ENCODE measurements around the gene TMIE. TPM values are rescaled to one million over a fixed set of nuclear protein-coding genes. Genes with fewer than 3 reads are reported as not detected.

TMIE gene
- total and polyA plus RNA-seq, 5 donors, result 0.40 to 0.95 (median 0.74) TPM

DNA sequence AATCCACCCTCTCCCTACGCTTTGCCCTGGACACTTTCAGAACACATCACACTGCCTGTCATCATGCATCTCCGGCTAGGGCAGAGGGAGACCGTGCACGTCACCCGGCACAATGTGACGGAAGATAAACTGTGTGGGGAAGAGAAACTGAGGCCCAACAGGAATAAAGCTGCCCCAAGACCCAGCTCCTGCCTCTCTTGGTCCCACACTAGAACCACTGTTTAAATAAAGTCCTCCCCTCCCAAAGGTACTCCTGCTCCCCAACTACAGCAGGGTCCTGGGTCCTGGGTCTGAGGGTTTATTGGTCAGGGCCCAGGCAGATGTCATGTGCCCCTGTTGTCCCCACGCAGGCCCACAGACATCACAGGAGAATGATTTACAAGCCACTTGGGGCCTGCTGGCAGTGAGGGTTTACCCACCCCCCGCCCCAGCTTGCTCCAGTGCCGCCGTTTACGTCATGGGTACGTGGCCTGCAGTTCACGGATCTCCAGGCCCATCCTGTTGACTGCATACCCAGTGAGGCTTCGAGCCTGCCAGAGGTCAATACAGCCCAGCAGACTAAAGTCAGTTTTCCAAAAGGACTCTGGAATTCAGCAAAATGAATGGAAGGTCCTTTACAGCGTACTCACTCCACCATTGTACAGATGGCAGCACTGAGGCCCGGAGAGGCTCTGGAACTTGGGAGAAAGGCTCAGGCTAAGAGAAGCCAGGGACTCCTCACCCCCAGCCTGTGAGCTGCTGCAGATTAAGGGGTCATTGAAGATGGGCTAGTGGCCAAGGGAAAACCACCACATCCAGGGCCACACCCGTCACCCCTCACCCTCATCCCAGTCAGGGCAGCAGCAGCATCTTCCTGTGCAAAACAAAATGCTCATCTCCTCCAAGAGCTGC lies 30.9 kb upstream of the TMIE start:
- H3K4me3 ChIP-seq (ENCODE audit: low read length), result no peak overlapping the region
- H3K9me3 ChIP-seq (ENCODE audit: control insufficient read depth, low read length), result no peaks in the 10 kb centered on the region
- H3K27ac ChIP-seq (ENCODE audit: low read length), result no peak overlapping the region
- no peak for ATAC-seq
- peak in 1 of 3 donors; percentile 19 for DNase-seq
- H3K27me3 ChIP-seq (ENCODE audit: control insufficient read depth, insufficient read depth), result no peaks in the 10 kb centered on the region
- intact Hi-C loops (cut with DNase I), result no loop called here
- peaks cover 7% of the 10 kb centered on the region for H3K4me1 ChIP-seq (ENCODE audit: control insufficient read depth, insufficient read depth, low read length)
- WGBS, result 83% methylated on average over 17 of the region's 17 CpGs

DNA sequence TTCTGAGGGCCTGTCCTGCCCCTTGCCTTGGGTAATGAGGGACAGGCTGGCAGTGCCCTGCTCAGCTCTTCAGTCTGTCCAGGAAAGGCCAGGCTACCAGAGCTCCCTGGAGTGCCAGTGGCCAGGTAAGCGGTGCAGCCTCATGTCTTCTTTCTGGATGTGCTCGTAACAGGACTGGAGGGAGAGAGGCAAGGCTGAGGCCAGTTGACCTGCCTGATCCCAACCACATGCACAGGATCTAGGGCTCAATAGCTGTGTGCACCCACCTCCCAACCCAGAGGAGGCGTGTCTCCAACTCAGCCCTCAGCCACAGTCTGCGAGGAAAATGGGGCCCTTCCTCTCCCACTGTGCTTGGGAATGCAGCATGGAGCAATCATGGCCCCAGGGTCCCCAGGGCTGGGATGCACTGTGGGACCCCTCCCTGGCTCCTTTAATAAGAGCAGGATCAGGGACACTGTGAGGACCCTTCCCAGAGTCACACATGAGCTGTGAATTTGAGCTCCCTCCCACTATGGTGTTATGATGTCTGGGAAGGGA lies 30.2 kb upstream of the TMIE start:
- Histone ChIP-seq H3K27ac (ENCODE audit: low read length) (no peak overlapping the region), H3K4me1 (ENCODE audit: control insufficient read depth, insufficient read depth, low read length) (peaks cover 6% of the 10 kb centered on the region), H3K9me3 (ENCODE audit: control insufficient read depth, low read length) (no peaks in the 10 kb centered on the region), H3K4me3 (ENCODE audit: low read length) (no peak overlapping the region), H3K27me3 (ENCODE audit: control insufficient read depth, insufficient read depth) (no peaks in the 10 kb centered on the region)
- 96% methylated on average over 4 of the region's 4 CpGs for WGBS
- intact Hi-C loops (cut with DNase I), result no loop called here
- peak in 1 of 3 donors; percentile 46 for DNase-seq
- no peak for ATAC-seq

GRCh38 chr3:46671541-46672348 lies 29.4 kb upstream of the TMIE start:
- peak in 2 of 3 donors; percentile 17 to 41 for DNase-seq

GRCh38 chr3:46672349-46672695 lies 28.9 kb upstream of the TMIE start:
- H3K4me3 ChIP-seq (ENCODE audit: low read length), result no peak overlapping the region
- 91% methylated on average over 6 of the region's 6 CpGs for WGBS
- H3K27ac ChIP-seq (ENCODE audit: low read length), result no peak overlapping the region
- intact Hi-C loops (cut with DNase I), result no loop called here
- ATAC-seq (no peak), DNase-seq (no peak)
- peaks cover 2% of the 10 kb centered on the region for H3K4me1 ChIP-seq (ENCODE audit: control insufficient read depth, insufficient read depth, low read length)
- no peaks in the 10 kb centered on the region for H3K9me3 ChIP-seq (ENCODE audit: control insufficient read depth, low read length)
- H3K27me3 ChIP-seq (ENCODE audit: control insufficient read depth, insufficient read depth), result no peaks in the 10 kb centered on the region

More at GRCh38 chr3:46671541-46672348, 29.4 kb upstream of the TMIE start:
- no peak for ATAC-seq
- Histone ChIP-seq H3K4me1 (ENCODE audit: control insufficient read depth, insufficient read depth, low read length) (peaks cover 2% of the 10 kb centered on the region), H3K27ac (ENCODE audit: low read length) (no peak overlapping the region), H3K27me3 (ENCODE audit: control insufficient read depth, insufficient read depth) (no peaks in the 10 kb centered on the region), H3K9me3 (ENCODE audit: control insufficient read depth, low read length) (no peaks in the 10 kb centered on the region), H3K4me3 (ENCODE audit: low read length) (no peak overlapping the region)
- intact Hi-C loops (cut with DNase I), result no loop called here
- WGBS, result 93% methylated on average over 25 of the region's 25 CpGs

DNA sequence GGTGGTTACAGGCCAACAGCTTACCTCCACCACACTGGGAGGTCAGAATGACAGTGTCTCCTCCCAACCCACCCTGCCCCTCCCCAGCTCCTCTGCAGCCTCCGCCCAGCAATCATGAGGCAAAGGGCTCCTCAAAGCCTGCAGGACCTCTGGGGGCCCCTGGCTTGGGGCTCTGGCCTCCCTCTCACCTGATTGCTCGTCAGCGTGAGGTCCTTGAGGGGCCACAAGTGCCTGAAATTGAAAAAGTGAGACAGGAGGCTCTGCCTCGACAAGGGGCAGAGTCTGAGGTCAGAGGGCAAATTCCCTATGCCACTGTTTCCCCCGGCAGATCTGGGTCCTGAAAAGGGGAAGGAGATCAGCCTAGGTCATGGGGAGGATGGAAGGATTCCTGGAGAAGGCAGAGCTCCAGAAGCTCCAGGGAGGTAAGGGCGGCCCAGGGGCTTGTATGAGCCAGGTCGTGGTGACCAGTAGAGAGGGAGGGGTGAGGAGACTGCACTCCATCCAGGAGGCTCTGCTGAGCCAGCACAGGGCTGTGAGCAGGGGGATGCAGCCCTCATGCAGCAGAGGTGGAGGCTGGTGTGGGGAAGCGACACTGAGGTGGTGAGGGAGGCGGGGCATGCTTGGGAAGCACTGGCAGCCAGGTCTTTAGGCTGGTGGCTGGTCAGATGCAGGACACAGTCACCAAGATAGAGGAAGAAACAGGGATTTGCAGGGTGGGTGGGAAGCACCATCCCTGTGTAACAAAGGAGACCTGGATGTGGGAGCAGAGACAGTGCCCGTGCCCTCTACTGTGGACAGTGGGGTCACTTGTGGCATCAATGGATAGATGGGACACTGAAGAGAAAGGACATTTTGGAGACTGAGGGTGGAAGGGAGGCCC lies 27.8 kb upstream of the TMIE start:
- Histone ChIP-seq H3K27me3 (ENCODE audit: control insufficient read depth, insufficient read depth) (no peaks in the 10 kb centered on the region), H3K27ac (ENCODE audit: low read length) (no peak overlapping the region), H3K4me1 (ENCODE audit: control insufficient read depth, insufficient read depth, low read length) (peaks cover 2% of the 10 kb centered on the region), H3K4me3 (ENCODE audit: low read length) (no peak overlapping the region), H3K9me3 (ENCODE audit: control insufficient read depth, low read length) (no peaks in the 10 kb centered on the region)
- intact Hi-C loops (cut with DNase I), result no loop called here
- DNase-seq, result peak in 2 of 3 donors; percentile 7 to 13
- WGBS, result 88% methylated on average over 10 of the region's 10 CpGs
- ATAC-seq, result no peak

DNA sequence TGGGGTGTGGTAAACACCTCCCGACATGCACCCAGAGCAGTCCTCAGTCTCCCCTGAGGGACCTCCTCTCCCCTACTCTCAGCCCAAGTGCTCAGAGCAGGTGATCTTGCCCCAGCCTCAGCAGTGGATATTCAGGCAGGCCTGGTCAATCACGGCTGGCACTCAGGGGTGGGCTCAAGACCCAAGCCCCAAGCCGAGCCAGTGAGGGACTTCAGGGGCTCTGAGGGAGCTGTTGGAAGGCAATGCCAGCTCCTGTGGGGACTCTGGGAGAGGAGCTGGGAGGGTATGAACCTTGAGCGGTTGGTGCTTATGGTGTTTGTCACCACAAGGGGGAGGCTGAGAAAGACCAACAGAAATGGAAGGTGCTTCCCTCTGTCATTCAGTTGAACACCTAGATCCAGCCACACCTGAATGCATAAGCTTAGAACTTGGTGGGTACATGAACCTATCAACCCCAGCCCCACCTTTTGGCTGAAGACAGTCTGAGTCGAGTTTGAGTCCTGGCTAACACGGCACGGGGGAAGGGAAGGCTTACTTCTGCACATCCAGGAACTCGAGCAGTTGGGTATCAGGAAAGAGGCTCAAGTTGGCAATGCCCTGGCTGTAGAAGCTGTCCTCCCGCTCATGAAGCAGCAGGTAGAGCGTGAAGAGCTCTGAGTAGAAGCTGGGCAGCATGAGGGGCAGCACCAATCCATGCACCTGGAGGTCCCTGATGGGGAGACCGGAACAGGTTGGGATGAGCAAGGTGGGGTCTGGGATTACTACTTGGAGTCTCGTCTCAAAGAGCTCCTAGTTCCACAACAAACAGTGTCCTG lies 27.0 kb upstream of the TMIE start:
- Histone ChIP-seq H3K27me3 (ENCODE audit: control insufficient read depth, insufficient read depth) (no peaks in the 10 kb centered on the region), H3K4me1 (ENCODE audit: control insufficient read depth, insufficient read depth, low read length) (peaks cover 2% of the 10 kb centered on the region), H3K9me3 (ENCODE audit: control insufficient read depth, low read length) (no peaks in the 10 kb centered on the region), H3K27ac (ENCODE audit: low read length) (no peak overlapping the region), H3K4me3 (ENCODE audit: low read length) (no peak overlapping the region)
- DNase-seq, result peak; percentile 5 to 49 (median 11)
- intact Hi-C loops (cut with DNase I), result no loop called here
- no peak for ATAC-seq
- WGBS, result 94% methylated on average over 12 of the region's 12 CpGs

DNA sequence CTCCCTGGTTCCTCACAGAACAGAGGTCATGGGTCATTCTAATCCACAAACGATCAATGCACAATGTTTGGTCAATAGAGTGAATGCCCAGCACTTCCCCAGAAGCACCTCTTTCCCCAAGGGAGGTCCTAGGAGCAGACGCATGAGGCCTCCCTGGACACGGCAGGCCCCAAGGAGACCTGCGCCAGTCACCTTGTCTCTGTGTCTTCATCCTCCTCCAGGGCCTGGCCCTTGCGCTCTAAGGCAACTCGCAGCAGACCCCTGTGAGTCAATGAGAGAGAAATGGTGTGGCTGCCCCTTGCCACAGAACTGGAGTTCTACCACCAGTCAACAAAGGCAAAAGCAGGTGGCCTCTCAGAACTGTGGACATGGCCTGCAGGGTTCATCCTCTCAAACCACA lies 25.8 kb upstream of the TMIE start:
- Histone ChIP-seq H3K4me1 (ENCODE audit: control insufficient read depth, insufficient read depth, low read length) (no peaks in the 10 kb centered on the region), H3K27ac (ENCODE audit: low read length) (no peak overlapping the region), H3K9me3 (ENCODE audit: control insufficient read depth, low read length) (no peaks in the 10 kb centered on the region), H3K27me3 (ENCODE audit: control insufficient read depth, insufficient read depth) (no peaks in the 10 kb centered on the region), H3K4me3 (ENCODE audit: low read length) (no peak overlapping the region)
- DNase-seq (peak in 2 of 3 donors; percentile 1), ATAC-seq (no peak)
- WGBS, result 94% methylated on average over 6 of the region's 6 CpGs
- intact Hi-C loops (cut with DNase I), result no loop called here

DNA sequence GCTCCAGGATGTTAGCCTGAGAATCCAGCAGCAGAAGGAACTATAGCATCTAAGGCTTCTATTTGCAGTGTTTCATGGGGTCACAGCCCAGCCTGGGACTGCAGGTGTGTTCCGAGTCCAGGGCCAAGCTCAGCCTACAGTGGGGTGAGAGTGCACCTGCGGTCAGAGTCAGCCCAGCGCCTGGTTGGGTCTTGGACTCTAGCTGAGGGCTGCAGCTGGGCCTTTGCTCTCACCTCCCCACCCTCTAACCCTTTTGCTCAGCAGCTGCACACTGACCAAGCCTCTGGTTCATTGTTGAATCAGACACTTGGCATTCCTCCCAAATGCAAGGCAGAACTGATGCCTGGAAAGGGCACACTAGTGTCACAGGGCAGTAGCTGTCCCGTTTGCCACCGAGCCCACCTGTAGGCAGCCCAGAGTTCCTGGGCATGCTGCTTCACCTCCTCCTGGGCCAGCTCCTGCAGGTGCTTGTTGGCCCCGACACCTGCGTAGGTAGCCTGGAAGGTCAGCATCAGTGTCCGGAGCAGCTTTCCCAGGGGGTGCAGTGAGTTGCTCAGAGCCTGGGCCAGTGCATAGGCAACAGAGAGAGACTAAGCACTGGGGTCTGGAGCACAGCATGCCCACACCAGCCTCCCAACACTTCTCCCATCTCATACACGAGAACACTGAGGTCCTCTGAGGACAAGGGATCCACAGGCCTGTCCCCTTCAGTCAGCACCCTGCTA lies 25.2 kb upstream of the TMIE start:
- Histone ChIP-seq H3K9me3 (ENCODE audit: control insufficient read depth, low read length) (no peaks in the 10 kb centered on the region), H3K4me3 (ENCODE audit: low read length) (no peak overlapping the region), H3K4me1 (ENCODE audit: control insufficient read depth, insufficient read depth, low read length) (no peaks in the 10 kb centered on the region), H3K27ac (ENCODE audit: low read length) (no peak overlapping the region), H3K27me3 (ENCODE audit: control insufficient read depth, insufficient read depth) (no peaks in the 10 kb centered on the region)
- ATAC-seq (no peak), DNase-seq (peak; percentile 9 to 35 (median 30))
- intact Hi-C loops (cut with DNase I), result no loop called here
- WGBS, result 86% methylated on average over 9 of the region's 9 CpGs

- 75% methylated on average over 16 of the region's 16 CpGs for WGBS
- Histone ChIP-seq H3K27ac (ENCODE audit: low read length) (no peak overlapping the region), H3K27me3 (ENCODE audit: control insufficient read depth, insufficient read depth) (no peaks in the 10 kb centered on the region), H3K9me3 (ENCODE audit: control insufficient read depth, low read length) (no peaks in the 10 kb centered on the region), H3K4me3 (ENCODE audit: low read length) (no peak overlapping the region), H3K4me1 (ENCODE audit: control insufficient read depth, insufficient read depth, low read length) (no peaks in the 10 kb centered on the region)
- peak; percentile 18 to 62 (median 38) for DNase-seq
- no peak for ATAC-seq
- intact Hi-C loops (cut with DNase I), result no loop called here
Observed at GRCh38 chr3:46676601-46677410, 24.4 kb upstream of the TMIE start.

Data from right cardiac atrium (tissue), 5 donors.